ENCODE results near the gene KRTAP4-8. TPM values are rescaled to one million over a fixed set of nuclear protein-coding genes. Genes with fewer than 3 reads are reported as not detected.
"Not testable (repeated sequence)": the region's sequence is repeated elsewhere in the genome, so short reads cannot be mapped to it uniquely, and the experiment has no call there.

Gene KRTAP4-8
- total RNA-seq, 2 donors from 2014 or later = not detected

DNA sequence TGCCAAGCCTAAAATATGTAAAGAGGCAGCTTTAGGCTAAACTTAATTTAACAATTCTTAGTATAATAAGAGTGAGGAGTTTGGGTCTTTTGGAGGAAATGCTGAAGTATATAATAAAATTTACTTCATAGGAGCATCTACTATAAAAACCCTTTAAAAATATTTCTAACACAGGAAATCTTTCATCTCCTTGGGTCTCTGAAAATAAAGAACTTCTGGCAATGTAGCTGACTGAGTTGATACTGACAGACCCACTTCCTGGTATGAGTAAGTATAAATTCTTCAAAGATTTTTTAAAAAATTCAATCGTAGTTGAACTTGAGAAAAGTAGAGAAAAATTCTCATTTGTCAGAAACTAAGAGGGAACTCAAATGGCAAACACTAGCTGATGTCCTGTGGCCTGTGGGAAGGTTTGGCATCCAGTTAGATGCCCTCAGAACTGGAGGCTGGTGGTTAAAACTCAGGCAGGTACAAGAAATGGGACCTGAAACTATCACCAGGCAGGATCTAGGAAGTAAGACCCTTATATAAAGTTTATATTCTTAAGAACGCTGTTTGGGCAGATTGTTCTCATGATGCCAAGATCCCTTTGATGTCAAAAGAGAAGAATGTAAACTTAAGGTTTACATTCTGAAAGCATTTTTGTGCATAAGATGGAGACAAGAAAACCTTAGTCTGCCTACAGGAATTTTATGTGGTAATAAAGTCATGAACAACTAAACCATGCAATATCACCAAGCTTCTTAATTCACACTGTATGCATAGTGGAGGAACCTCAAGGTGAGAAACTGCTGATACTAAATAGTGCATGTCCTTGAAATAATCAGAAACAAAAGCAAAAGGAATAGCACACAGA lies 36.2 kb upstream of the KRTAP4-8 start:
- no peak overlapping the region for H3K27ac ChIP-seq
- no peaks in the 10 kb centered on the region for H3K4me1 ChIP-seq
- no peaks in the 10 kb centered on the region for H3K9me3 ChIP-seq
- no peak for DNase-seq (ENCODE audit: low spot score)
- no peak overlapping the region for H3K4me3 ChIP-seq
- H3K36me3 ChIP-seq = no peaks in the 10 kb centered on the region
- TF ChIP-seq, protein P1, sequence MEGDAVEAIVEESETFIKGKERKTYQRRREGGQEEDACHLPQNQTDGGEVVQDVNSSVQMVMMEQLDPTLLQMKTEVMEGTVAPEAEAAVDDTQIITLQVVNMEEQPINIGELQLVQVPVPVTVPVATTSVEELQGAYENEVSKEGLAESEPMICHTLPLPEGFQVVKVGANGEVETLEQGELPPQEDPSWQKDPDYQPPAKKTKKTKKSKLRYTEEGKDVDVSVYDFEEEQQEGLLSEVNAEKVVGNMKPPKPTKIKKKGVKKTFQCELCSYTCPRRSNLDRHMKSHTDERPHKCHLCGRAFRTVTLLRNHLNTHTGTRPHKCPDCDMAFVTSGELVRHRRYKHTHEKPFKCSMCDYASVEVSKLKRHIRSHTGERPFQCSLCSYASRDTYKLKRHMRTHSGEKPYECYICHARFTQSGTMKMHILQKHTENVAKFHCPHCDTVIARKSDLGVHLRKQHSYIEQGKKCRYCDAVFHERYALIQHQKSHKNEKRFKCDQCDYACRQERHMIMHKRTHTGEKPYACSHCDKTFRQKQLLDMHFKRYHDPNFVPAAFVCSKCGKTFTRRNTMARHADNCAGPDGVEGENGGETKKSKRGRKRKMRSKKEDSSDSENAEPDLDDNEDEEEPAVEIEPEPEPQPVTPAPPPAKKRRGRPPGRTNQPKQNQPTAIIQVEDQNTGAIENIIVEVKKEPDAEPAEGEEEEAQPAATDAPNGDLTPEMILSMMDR (IDR thresholded peaks at IDR 0.05) = no peak
- H3K27me3 ChIP-seq = no peaks in the 10 kb centered on the region

- TF ChIP-seq, protein P1 (IDR thresholded peaks at IDR 0.05) = no peak
- Histone ChIP-seq H3K4me3 (no peak overlapping the region), H3K36me3 (no peaks in the 10 kb centered on the region), H3K9me3 (no peaks in the 10 kb centered on the region), H3K27ac (no peak overlapping the region), H3K4me1 (no peaks in the 10 kb centered on the region), H3K27me3 (no peaks in the 10 kb centered on the region)
- DNase-seq (ENCODE audit: low spot score) = no peak
Measured at GRCh38 chr17:41131979-41132378, 34.0 kb upstream of the KRTAP4-8 start.

GRCh38 chr17:41127371-41127770 lies 29.4 kb upstream of the KRTAP4-8 start:
- DNase-seq (ENCODE audit: low spot score) = no peak
- TF ChIP-seq, protein P1 (IDR thresholded peaks at IDR 0.05) = no peak
- Histone ChIP-seq H3K9me3 (no peaks in the 10 kb centered on the region), H3K4me3 (no peak overlapping the region), H3K27ac (no peak overlapping the region), H3K27me3 (no peaks in the 10 kb centered on the region), H3K36me3 (no peaks in the 10 kb centered on the region), H3K4me1 (no peaks in the 10 kb centered on the region)

- Histone ChIP-seq H3K9me3 (no peaks in the 10 kb centered on the region), H3K27ac (no peak overlapping the region), H3K4me3 (no peak overlapping the region), H3K27me3 (no peaks in the 10 kb centered on the region), H3K36me3 (no peaks in the 10 kb centered on the region), H3K4me1 (no peaks in the 10 kb centered on the region)
- no peak for DNase-seq (ENCODE audit: low spot score)
- TF ChIP-seq, protein P1 (IDR thresholded peaks at IDR 0.05) = no peak
Measured at GRCh38 chr17:41126412-41126811, 28.5 kb upstream of the KRTAP4-8 start.

- TF ChIP-seq, protein P1 (IDR thresholded peaks at IDR 0.05) = no peak
- Histone ChIP-seq H3K36me3 (no peaks in the 10 kb centered on the region), H3K27ac (no peak overlapping the region), H3K27me3 (no peaks in the 10 kb centered on the region), H3K4me1 (no peaks in the 10 kb centered on the region), H3K9me3 (no peaks in the 10 kb centered on the region), H3K4me3 (no peak overlapping the region)
- DNase-seq (ENCODE audit: low spot score) = no peak
Measured at GRCh38 chr17:41125064-41125463, 27.1 kb upstream of the KRTAP4-8 start.

DNA sequence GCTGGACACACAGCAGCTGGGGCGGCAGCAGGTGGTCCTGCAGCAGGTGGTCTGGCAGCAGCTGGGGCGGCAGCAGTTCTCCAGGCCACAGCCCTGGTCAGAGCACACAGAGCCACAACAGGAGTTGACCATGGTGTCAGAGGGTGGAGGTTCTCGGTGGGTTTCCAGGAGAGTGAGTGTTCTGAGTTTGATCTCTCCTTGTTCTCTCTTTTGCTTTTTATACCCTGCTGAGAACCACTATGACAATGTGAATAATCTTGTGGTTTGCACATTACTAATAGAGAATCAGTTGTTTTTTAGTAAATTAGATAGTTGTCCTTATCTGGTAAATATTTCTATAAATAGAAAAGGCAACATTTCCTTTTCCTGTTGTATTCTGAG lies 26.0 kb upstream of the KRTAP4-8 start, which contains the start of gene KRTAP4-12:
Gene KRTAP4-12, minus strand, starts transcription at position 192 of the 381 bp plus-strand sequence. Its CDS starts 60 bp downstream, at position 132.
- not testable (repeated sequence) for H3K27ac ChIP-seq; H3K4me1 ChIP-seq; H3K4me3 ChIP-seq; H3K36me3 ChIP-seq; H3K9me3 ChIP-seq; DNase-seq (ENCODE audit: low spot score); H3K27me3 ChIP-seq

- not testable (repeated sequence) for H3K9me3 ChIP-seq; H3K27ac ChIP-seq; H3K27me3 ChIP-seq; H3K4me1 ChIP-seq; H3K4me3 ChIP-seq; H3K36me3 ChIP-seq; DNase-seq (ENCODE audit: low spot score)
Measured at GRCh38 chr17:41123292-41123990, 25.5 kb upstream of the KRTAP4-8 start.

All from right atrium auricular region (tissue), 2 donors.